Uterus (tissue), 2 donors: Measurements from ENCODE around the gene GNG8.

Experiments used
- CTCF ChIP-seq, 4 experiments: fragments of 200-600 bp in 2 of 4; fragments of 450-650 bp in 2 of 4; sonication (generic) in 2 of 4; IDR thresholded peaks; one replicate each; pipeline ENCODE4 v1.5.1; 2016 to 2019; ENCODE audit warnings: antibody characterized with exemption in 4 of 4, mild to moderate bottlenecking in 2 of 4, moderate library complexity in 1 of 4
- POLR2A ChIP-seq, 2 donors: fragments of 450-650 bp; IDR thresholded peaks; one replicate each; pipeline ENCODE4 v1.6.1; 2016; ENCODE audit warnings: antibody characterized with exemption in 2 of 2, mild to moderate bottlenecking in 1 of 2, moderate library complexity in 1 of 2

- no peak for TF ChIP-seq CTCF (IDR thresholded peaks at IDR 0.05)
- TF ChIP-seq POLR2A (IDR thresholded peaks at IDR 0.05): no peak
These were observed 24.1 kb upstream of the GNG8 start for GRCh38 chr19:46660008-46660517.
